HL-60 (cell line): ENCODE data around the gene SORT1.
A peak's percentile ranks its signal among the peaks of the same experiment; 100 is the strongest.

Source experiments
- DNase-seq, 2 experiments: peaks; one replicate each; pipeline ENCODE4 v3.0.0-alpha.2; 2010 to 2020; ENCODE audit warnings: low read depth in 1 of 2, low spot score in 1 of 2
- H3K27ac ChIP-seq: fragments of 250-450 bp; sonication (Bioruptor Pico); replicated peaks from 2 replicates; pipeline ENCODE4 v1.5.1; 2020; ENCODE audit warnings: mild to moderate bottlenecking, moderate library complexity
- H3K27me3 ChIP-seq: fragments of 250-450 bp; sonication (Bioruptor Pico); 2 replicates; pipeline ENCODE4 v1.5.1; 2021; ENCODE audit warnings: mild to moderate bottlenecking, moderate library complexity; ENCODE audit not compliant: insufficient read depth, poor library complexity, severe bottlenecking
- H3K4me3 ChIP-seq: replicated peaks from 2 replicates; pipeline ENCODE4 v1.5.1; 2011; ENCODE audit warnings: mild to moderate bottlenecking, control low read depth, low read length; ENCODE audit not compliant: insufficient read depth
- GABPA ChIP-seq: IDR thresholded peaks from 2 replicates; pipeline ENCODE4 v1.6.1; 2012; ENCODE audit warnings: low read depth
- POLR2AphosphoS5 ChIP-seq: IDR thresholded peaks from 2 replicates; pipeline ENCODE4 v1.6.1; 2012; ENCODE audit warnings: low read depth
- SPI1 ChIP-seq: IDR thresholded peaks from 2 replicates; pipeline ENCODE4 v1.6.1; 2012; ENCODE audit warnings: low read depth, mild to moderate bottlenecking, borderline replicate concordance
- TF ChIP-seq, protein P1 (sequence below): IDR thresholded peaks from one replicate; pipeline ENCODE4 v1.5.1; 2011; ENCODE audit warnings: low read length, control low read depth, inconsistent platforms; ENCODE audit not compliant: insufficient read depth
- TF ChIP-seq, protein P2 (sequence below): IDR thresholded peaks from 2 replicates; pipeline ENCODE4 v1.6.1; 2012; ENCODE audit warnings: low read depth; ENCODE audit not compliant: insufficient replicate concordance

The SORT1 gene

GRCh38 chr1:109314795-109315194, 82.9 kb downstream of the SORT1 start:
- no peak overlapping the region for H3K27ac ChIP-seq
- TF ChIP-seq SPI1 (no peak), GABPA (no peak), POLR2AphosphoS5 (no peak)
- TF ChIP-seq, protein P1, sequence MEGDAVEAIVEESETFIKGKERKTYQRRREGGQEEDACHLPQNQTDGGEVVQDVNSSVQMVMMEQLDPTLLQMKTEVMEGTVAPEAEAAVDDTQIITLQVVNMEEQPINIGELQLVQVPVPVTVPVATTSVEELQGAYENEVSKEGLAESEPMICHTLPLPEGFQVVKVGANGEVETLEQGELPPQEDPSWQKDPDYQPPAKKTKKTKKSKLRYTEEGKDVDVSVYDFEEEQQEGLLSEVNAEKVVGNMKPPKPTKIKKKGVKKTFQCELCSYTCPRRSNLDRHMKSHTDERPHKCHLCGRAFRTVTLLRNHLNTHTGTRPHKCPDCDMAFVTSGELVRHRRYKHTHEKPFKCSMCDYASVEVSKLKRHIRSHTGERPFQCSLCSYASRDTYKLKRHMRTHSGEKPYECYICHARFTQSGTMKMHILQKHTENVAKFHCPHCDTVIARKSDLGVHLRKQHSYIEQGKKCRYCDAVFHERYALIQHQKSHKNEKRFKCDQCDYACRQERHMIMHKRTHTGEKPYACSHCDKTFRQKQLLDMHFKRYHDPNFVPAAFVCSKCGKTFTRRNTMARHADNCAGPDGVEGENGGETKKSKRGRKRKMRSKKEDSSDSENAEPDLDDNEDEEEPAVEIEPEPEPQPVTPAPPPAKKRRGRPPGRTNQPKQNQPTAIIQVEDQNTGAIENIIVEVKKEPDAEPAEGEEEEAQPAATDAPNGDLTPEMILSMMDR, result no peak
- TF ChIP-seq, protein P2, sequence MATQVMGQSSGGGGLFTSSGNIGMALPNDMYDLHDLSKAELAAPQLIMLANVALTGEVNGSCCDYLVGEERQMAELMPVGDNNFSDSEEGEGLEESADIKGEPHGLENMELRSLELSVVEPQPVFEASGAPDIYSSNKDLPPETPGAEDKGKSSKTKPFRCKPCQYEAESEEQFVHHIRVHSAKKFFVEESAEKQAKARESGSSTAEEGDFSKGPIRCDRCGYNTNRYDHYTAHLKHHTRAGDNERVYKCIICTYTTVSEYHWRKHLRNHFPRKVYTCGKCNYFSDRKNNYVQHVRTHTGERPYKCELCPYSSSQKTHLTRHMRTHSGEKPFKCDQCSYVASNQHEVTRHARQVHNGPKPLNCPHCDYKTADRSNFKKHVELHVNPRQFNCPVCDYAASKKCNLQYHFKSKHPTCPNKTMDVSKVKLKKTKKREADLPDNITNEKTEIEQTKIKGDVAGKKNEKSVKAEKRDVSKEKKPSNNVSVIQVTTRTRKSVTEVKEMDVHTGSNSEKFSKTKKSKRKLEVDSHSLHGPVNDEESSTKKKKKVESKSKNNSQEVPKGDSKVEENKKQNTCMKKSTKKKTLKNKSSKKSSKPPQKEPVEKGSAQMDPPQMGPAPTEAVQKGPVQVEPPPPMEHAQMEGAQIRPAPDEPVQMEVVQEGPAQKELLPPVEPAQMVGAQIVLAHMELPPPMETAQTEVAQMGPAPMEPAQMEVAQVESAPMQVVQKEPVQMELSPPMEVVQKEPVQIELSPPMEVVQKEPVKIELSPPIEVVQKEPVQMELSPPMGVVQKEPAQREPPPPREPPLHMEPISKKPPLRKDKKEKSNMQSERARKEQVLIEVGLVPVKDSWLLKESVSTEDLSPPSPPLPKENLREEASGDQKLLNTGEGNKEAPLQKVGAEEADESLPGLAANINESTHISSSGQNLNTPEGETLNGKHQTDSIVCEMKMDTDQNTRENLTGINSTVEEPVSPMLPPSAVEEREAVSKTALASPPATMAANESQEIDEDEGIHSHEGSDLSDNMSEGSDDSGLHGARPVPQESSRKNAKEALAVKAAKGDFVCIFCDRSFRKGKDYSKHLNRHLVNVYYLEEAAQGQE, result no peak
- no peak for DNase-seq

GRCh38 chr1:109312978-109313775, 84.5 kb downstream of the SORT1 start:
- DNase-seq, result peak; percentile 31 to 56

More at GRCh38 chr1:109314795-109315194, 82.9 kb downstream of the SORT1 start:
- Histone ChIP-seq H3K27me3 (peaks cover 2% of the 10 kb centered on the region), H3K4me3 (no peak overlapping the region)

GRCh38 chr1:109312246-109312645, 85.5 kb downstream of the SORT1 start:
- no peak for DNase-seq
- no peak overlapping the region for H3K27ac ChIP-seq
- TF ChIP-seq SPI1 (no peak), GABPA (no peak)
- TF ChIP-seq, protein P1, result no peak
- TF ChIP-seq, protein P2, result no peak
- peaks cover 2% of the 10 kb centered on the region for H3K27me3 ChIP-seq
- H3K4me3 ChIP-seq, result no peak overlapping the region

More at GRCh38 chr1:109312978-109313775, 84.5 kb downstream of the SORT1 start:
- no peak overlapping the region for H3K4me3 ChIP-seq
- TF ChIP-seq, protein P1, result no peak
- TF ChIP-seq SPI1 (no peak), POLR2AphosphoS5 (no peak), GABPA (no peak)
- H3K27me3 ChIP-seq, result peaks cover 2% of the 10 kb centered on the region
- H3K27ac ChIP-seq, result no peak overlapping the region
